K562 (cell line): ENCODE data around the gene SMS. TPM values are rescaled to one million over a fixed set of nuclear protein-coding genes. Genes with fewer than 3 reads are reported as not detected.

Experiments
- ATAC-seq: fragments of 200-7000 bp; cut with Tn5 transposase; 3 replicates; pipeline ENCODE4 v1.9.1; 2020; ENCODE audit warnings: moderate library complexity
- BruUV-seq: library from RNA; stranded (reverse); fragments of 400-500 nt; replicated peaks from 2 replicates; lab custom pipeline; 2021; lab: Mats Ljungman, UMichigan
- CTCF ChIA-PET: fragments of 300-600 bp; formaldehyde crosslinking; extraction: SDS; loops from one replicate; lab custom pipeline; 2021; ENCODE audit warnings: low intra/inter-chr PET ratio; lab: Yijun Ruan, JAX
- POLR2A ChIA-PET: fragments of 300-600, 350-650 bp; sonication (Branson Sonifier 250); formaldehyde crosslinking; extraction: SDS; loops from one replicate; lab custom pipeline; 2021; ENCODE audit warnings: antibody characterized with exemption, inconsistent platforms; lab: Yijun Ruan, JAX
- DNase-seq, 4 experiments: peaks; one replicate each; pipeline versions ENCODE4 v3.0.0 to v3.0.0-alpha.2; 2011 to 2018; ENCODE audit warnings: low spot score in 3 of 4, mixed read lengths in 3 of 4; ENCODE audit errors: extremely low read depth in 1 of 4
- FAIRE-seq: peaks from 2 replicates; lab custom pipeline; 2011; peaks lifted over from hg19 to GRCh38; lab: Jason Lieb, UNC
- H2AFZ ChIP-seq: 2 replicates; pipeline ENCODE4 v1.6.0; 2011; ENCODE audit warnings: low read depth, low read length, control low read depth, inconsistent platforms
- H3K27ac ChIP-seq: fragments of 200-600 bp; 3 replicates; pipeline ENCODE4 v1.8.0; 2011; ENCODE audit warnings: low read depth, mild to moderate bottlenecking, control low read depth, inconsistent platforms, low read length, moderate library complexity, mixed read lengths; ENCODE audit errors: extremely low read depth
- H3K27me3 ChIP-seq, 2 experiments: fragments of 300-600 bp in 1 of 2; 2 replicates in 1 of 2; 3 replicates in 1 of 2; pipeline versions ENCODE4 v1.6.0 to v1.8.0; 2011; ENCODE audit warnings: inconsistent platforms in 2 of 2, low read length in 2 of 2, mild to moderate bottlenecking in 1 of 2, mixed read lengths in 1 of 2, moderate library complexity in 1 of 2; ENCODE audit not compliant: control insufficient read depth in 2 of 2, insufficient read depth in 2 of 2
- H3K36me3 ChIP-seq: fragments of 300-600 bp; 3 replicates; pipeline ENCODE4 v1.8.0; 2011; ENCODE audit warnings: mild to moderate bottlenecking, low read length, inconsistent platforms; ENCODE audit not compliant: control insufficient read depth, insufficient read depth
- H3K4me1 ChIP-seq, 2 experiments: fragments of 200-600 bp in 1 of 2; replicated peaks in 1 of 2; 2 replicates in 1 of 2; 3 replicates in 1 of 2; pipeline versions ENCODE4 v1.5.1 to v1.8.0; 2011; ENCODE audit warnings: inconsistent platforms in 2 of 2, low read length in 2 of 2, mild to moderate bottlenecking in 1 of 2, mixed read lengths in 1 of 2, moderate library complexity in 1 of 2; ENCODE audit not compliant: control insufficient read depth in 2 of 2, insufficient read depth in 2 of 2
- H3K4me2 ChIP-seq: 2 replicates; pipeline ENCODE4 v1.6.1; 2011; ENCODE audit warnings: low read length, control low read depth, inconsistent platforms, mixed read lengths; ENCODE audit not compliant: insufficient read depth
- H3K4me3 ChIP-seq: fragments of 200-600 bp; sonication (generic), shearing (Covaris generic); 2 replicates; pipeline ENCODE4 v1.5.1; 2016; ENCODE audit warnings: control low read depth, inconsistent platforms
- H3K79me2 ChIP-seq: fragments of 200-600 bp; 3 replicates; pipeline ENCODE4 v1.8.0; 2011; ENCODE audit warnings: low read length, inconsistent platforms; ENCODE audit not compliant: control insufficient read depth, insufficient read depth
- H3K9ac ChIP-seq, 2 experiments: 2 replicates each; pipeline versions ENCODE4 v1.6.0 to v1.6.1; 2011; ENCODE audit warnings: low read depth in 2 of 2, low read length in 2 of 2, control low read depth in 1 of 2, inconsistent platforms in 1 of 2, mild to moderate bottlenecking in 1 of 2, mixed read lengths in 1 of 2; ENCODE audit not compliant: insufficient read depth in 1 of 2
- H3K9me1 ChIP-seq: one replicate; pipeline ENCODE4 v1.6.0; 2011; ENCODE audit warnings: inconsistent platforms, mild to moderate bottlenecking, low read length, moderate library complexity; ENCODE audit not compliant: control insufficient read depth, insufficient read depth
- H3K9me3 ChIP-seq: replicated peaks from 2 replicates; pipeline ENCODE4 v1.5.1; 2011; ENCODE audit warnings: low read depth, low read length, inconsistent platforms; ENCODE audit not compliant: control insufficient read depth, insufficient read depth
- H4K20me1 ChIP-seq: replicated peaks from 2 replicates; pipeline ENCODE4 v1.6.1; 2011; ENCODE audit warnings: low read length, inconsistent platforms, mixed read lengths; ENCODE audit not compliant: control insufficient read depth, insufficient read depth
- CTCF ChIP-seq, 3 experiments: IDR thresholded peaks in 2 of 3; conservative IDR thresholded peaks in 1 of 3; 2 replicates each; pipeline ENCODE4 v1.5.1; 2011 to 2012; ENCODE audit warnings: low read length in 3 of 3, mild to moderate bottlenecking in 3 of 3, control low read depth in 2 of 3, improper control_type of control experiment in 1 of 3, inconsistent platforms in 1 of 3, low read depth in 1 of 3, mixed read lengths in 1 of 3, moderate library complexity in 1 of 3; ENCODE audit not compliant: insufficient read depth in 2 of 3
- FOXK2 ChIP-seq, 2 experiments: fragments of 450-650 bp; IDR thresholded peaks in 1 of 2; conservative IDR thresholded peaks in 1 of 2; 2 replicates each; pipeline ENCODE4 v1.6.1; 2016; ENCODE audit warnings: low read depth in 2 of 2, mild to moderate bottlenecking in 1 of 2
- RAD21 ChIP-seq, 2 experiments: fragments of 250-450 bp in 1 of 2; fragments of 450-650 bp in 1 of 2; sonication (Bioruptor Pico) in 1 of 2; formaldehyde crosslinking in 1 of 2; IDR thresholded peaks in 1 of 2; conservative IDR thresholded peaks in 1 of 2; 2 replicates each; pipeline versions ENCODE4 v1.4.0 to v1.8.0; 2020 to 2022; ENCODE audit warnings: mild to moderate bottlenecking in 2 of 2, moderate library complexity in 1 of 2
- SMARCE1 ChIP-seq: fragments of 450-650 bp; IDR thresholded peaks from 2 replicates; pipeline ENCODE4 v1.7.1; 2016; ENCODE audit warnings: mild to moderate bottlenecking
- SREBF2 ChIP-seq: sonication (generic); formaldehyde crosslinking; IDR thresholded peaks from 2 replicates; pipeline ENCODE4 v1.4.0; 2020; ENCODE audit warnings: mild to moderate bottlenecking, missing genetic modification reagents
- ZNF217 ChIP-seq: sonication (generic); formaldehyde crosslinking; IDR thresholded peaks from 2 replicates; pipeline ENCODE4 v1.8.0; 2022; ENCODE audit warnings: mild to moderate bottlenecking, missing genetic modification reagents
- ZNF76 ChIP-seq: fragments of 250-450 bp; sonication (Bioruptor Pico); IDR thresholded peaks from 2 replicates; pipeline ENCODE4 v1.4.0; 2020; ENCODE audit warnings: mild to moderate bottlenecking, moderate library complexity, borderline replicate concordance
- WGBS: fragments of 100-300 bp; shearing (Covaris generic); methylation state at CpG from one replicate; pipeline ENCODE4 v1.1.6; 2016; ENCODE audit warnings: low coverage, mixed read lengths; ENCODE audit not compliant: insufficient coverage; ENCODE audit errors: missing lambda C conversion rate; 5-methylcytosine and 5-hydroxymethylcytosine counted together
- in situ Hi-C: fragments of 300-500 bp; cut with MboI; formaldehyde crosslinking; loops from 4 replicates; pipeline ENCODE4 v1.15.0; 2018; ENCODE audit warnings: inconsistent platforms, mixed read lengths
- intact Hi-C: fragments of 100-400 bp; cut with micrococcal nuclease; formaldehyde crosslinking; loops from 2 replicates; pipeline ENCODE4 v1.14.2; 2022
- polyA plus RNA-seq, 8 experiments: library from polyadenylated mRNA; depleted of rRNA in 4 of 8; stranded (reverse) in 5 of 8; unstranded in 3 of 8; fragments of >200 nt; fragmentation: Nextera tagmentation in 2 of 8; fragmentation: Illumina TruSeq in 1 of 8; extraction: Ambion mirVana in 2 of 8; extraction: Trizol in 1 of 8; gene quantifications; 2 replicates each; pipeline versions ENCODE4 v1.2.1 to v1.2.3, GENCODE V29; 2011 to 2014; ENCODE audit warnings: inconsistent platforms in 1 of 8, missing spikeins in 1 of 8
- total RNA-seq, 7 experiments: library from RNA; depleted of rRNA in 6 of 7; stranded (reverse); fragments of >200 nt in 6 of 7; fragmentation: Illumina TruSeq in 2 of 7; extraction: Trizol in 2 of 7; gene quantifications; 2 replicates each; pipeline versions ENCODE4 v1.2.1 to v1.2.3, GENCODE V29; 2011 to 2021; ENCODE audit warnings: low replicate concordance in 1 of 7

The SMS gene
- total and polyA plus RNA-seq, 9 of the 15 experiments (the other 6 are each of a cell fraction or from before 2014, with no cell fraction given): 71.1 to 193 (median 152) TPM

GRCh38 chrX:21975812-21976211 is 35.3 kb downstream of the SMS start:
- Histone ChIP-seq H4K20me1 (no peaks in the 10 kb centered on the region), H3K9me3 (no peaks in the 10 kb centered on the region), H3K9ac (no peak overlapping the region), H3K79me2 (no peaks in the 10 kb centered on the region), H2AFZ (no peak overlapping the region), H3K27ac (no peak overlapping the region), H3K27me3 (no peaks in the 10 kb centered on the region), H3K9me1 (peaks cover 2% of the 10 kb centered on the region), H3K4me2 (no peak overlapping the region), H3K4me3 (no peak overlapping the region), H3K36me3 (peaks cover 79% of the 10 kb centered on the region), H3K4me1 (no peaks in the 10 kb centered on the region; a peak in 2 of 5 replicates)
- TF ChIP-seq SMARCE1 (no peak), FOXK2 (conservative IDR thresholded peaks at IDR 0.05 in 1 of 2, IDR thresholded peaks at IDR 0.05 in 1 of 2; ENCODE audit: low read depth in 2 of 2) (no peak), SREBF2 (no peak), CTCF (IDR thresholded peaks at IDR 0.05 in 2 of 3, conservative IDR thresholded peaks at IDR 0.05 in 1 of 3; ENCODE audit: insufficient read depth in 2 of 3, low read depth in 1 of 3, low read length in 3 of 3) (peak in 1 of 3 experiments; percentile 52; a peak in 2 of 6 replicates), ZNF217 (CRISPR knock-in tag) (no peak), ZNF76 (no peak), RAD21 (CRISPR knock-in tag; conservative IDR thresholded peaks at IDR 0.05 in 1 of 2, IDR thresholded peaks at IDR 0.05 in 1 of 2) (peak in 1 of 2 experiments; percentile 38; a peak in 1 of 4 replicates)
- intact Hi-C loops: no loop called here
- DNase-seq (no peak), ATAC-seq (no peak), FAIRE-seq (no peak)
- in situ Hi-C loops: no loop called here
- POLR2A ChIA-PET: interaction anchor here (0.8 to 1.8 kb wide), 2 partner anchors 9 kb away, joined by 3 to 4 read pairs; no protein-coding TSS in a partner anchor
- BruUV-seq: no TSS peak
- CTCF ChIA-PET: interaction anchor here (1.1 to 2.3 kb wide), 2 partner anchors 137 to 1445 kb away, joined by 5 to 8 read pairs; partner anchors contain the start of gene MBTPS2
- WGBS: 87% methylated on average over 6 of the region's 6 CpGs
